HG03354 (cell line): Measurements from ENCODE around the gene TYW3.
"Not testable (repeated sequence)": the region's sequence is repeated elsewhere in the genome, so short reads cannot be mapped to it uniquely, and the experiment has no call there.

Experiments
- ATAC-seq: cut with Tn5 transposase; IDR thresholded peaks from one replicate; pipeline ENCODE4 v1.9.1; 2021; ENCODE audit warnings: mild to moderate bottlenecking; ENCODE audit not compliant: unreplicated experiment, poor library complexity, severe bottlenecking

Gene TYW3

DNA sequence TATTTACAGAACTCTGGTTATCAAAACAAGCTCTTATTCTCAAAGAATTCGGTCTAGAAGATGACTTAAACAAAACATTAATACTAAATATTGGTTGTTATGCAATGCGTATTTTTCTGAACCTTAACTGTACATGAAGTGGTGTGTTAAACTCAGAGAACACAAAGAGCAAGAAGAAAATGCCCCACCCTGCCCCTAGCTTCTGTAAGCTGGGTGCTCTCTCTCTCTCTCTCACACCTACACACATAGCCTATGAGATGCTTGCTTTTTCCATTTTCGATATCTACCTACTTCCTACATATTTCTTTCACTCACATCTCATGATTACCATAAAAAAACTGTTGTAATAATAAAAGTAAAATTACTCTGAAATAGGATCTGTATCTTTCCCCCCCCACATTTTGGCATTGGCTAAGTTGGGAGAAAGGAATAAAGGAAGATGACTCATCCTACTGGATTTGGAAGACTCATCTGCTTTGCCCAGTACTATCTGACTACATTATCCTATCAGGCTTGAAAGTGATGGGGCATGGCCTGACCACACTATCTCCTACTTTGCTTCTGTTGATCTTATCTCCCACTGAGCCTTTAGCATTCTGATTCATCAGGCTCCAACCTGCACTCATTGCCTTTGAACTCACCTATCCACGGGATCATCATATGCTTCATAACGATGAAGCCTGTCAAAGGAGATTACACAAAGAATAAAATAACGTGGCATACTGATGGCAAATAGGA lies 3.0 kb upstream of the TYW3 start:
- ATAC-seq, result no peak

DNA sequence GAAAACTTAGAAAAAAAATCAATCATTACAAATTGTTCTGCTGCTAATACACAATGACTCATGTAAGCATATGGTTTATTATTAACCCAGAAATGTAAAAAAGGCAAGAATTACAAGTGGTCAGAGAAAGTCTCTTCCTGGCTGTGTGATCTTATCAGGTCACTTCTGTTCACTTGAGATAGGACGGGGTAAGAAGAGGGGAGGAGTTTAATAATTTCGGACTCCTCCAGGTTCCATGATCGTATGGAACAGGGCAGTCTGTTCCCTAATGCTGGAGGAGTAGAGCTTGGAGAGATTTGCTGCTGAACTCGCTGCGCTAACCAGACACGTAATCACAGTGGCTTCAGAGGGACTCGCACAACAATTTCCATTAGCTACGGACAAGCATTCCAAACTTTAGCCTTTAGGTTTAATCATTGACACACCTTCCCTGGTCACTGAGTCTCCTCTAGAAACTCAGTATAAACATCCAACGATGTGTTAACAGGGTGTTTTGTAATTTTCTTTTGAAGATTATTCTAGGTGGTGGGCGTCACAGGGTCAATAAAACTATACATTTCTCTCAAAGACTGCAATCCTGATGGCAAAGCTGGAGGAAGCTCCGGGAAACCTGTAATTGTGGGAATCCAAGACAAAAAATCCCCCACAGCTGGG lies 1.4 kb upstream of the TYW3 start:
- ATAC-seq, result peak; percentile 40

DNA sequence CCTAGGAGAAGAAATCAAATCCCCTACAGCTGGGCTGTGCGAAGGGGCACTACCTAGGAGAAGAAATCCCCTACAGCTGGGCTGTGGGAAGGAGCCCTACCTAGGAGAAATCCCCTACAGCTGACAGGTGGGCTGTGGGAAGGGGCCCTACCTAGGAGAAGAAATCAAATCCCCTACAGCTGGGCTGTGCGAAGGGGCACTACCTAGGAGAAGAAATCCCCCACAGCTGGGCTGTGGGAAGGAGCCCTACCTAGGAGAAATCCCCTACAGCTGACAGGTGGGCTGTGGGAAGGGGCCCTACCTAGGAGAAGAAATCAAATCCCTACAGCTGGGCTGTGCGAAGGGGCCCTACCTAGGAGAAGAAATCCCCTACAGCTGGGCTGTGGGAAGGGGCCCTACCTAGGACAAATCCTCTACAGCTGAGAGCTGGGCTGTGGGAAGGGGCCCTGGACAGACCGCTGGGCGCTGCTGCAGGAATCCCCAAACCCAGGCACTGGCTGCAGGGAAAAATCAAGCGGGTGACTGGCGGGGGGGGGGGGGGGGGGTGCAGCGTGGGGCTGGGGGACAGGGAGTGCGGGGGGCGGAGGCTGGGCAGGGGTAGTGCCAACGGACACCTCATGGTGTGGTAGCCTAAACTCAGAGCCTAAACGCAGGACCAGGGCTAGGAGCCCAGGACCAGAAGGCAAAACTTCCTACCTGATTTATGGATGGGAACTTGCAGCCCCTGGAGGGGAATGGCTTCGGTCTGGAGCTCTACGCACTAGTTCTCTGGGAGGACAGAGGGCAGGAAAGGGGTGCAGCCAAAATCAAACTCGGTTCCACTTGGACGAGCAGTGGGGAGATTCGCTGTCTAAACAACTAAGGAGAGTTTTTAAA lies 643 bp upstream of the TYW3 start:
- ATAC-seq, result peak; percentile 7

DNA sequence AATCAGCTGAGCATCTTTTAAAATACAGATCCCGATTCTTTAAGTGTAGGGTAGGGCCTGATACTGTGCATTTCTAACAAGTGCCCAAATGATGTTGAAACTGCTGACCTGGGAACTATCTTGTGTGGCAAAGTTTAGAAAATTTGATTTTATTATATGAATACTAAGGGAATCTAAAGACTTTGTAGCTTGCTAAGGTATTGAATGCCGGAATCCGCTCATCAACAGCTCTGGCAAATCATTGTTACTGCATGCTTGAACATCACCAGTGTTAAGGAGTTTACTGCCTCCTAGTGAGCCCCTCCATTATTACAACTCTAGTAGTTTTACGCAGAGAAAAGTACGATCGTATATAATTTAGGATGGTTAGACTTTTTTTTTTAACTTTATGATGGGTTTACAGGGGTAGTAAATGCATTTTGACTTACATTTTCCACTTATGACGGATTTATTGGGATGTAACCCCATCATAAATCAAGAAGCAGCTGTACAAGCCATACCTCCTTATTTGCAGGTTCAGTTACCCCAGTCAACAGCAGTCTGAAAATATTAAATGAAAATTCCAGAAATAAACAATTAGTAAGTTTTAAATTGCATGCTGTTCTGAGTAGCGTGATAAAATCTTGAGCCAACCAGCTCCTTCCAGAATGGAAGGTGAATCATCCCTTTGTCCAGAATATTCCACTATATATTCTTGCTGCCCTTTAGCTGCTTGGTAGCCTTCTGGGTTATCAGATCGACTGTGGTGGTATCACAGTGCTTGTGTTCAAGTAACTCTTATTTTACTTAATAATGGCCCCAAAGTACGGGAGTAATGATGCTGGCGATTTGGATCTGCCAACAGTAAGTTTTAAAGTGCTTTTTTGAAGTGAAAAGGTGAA lies 892 bp downstream of the TYW3 start:
- peak; percentile 60 for ATAC-seq

DNA sequence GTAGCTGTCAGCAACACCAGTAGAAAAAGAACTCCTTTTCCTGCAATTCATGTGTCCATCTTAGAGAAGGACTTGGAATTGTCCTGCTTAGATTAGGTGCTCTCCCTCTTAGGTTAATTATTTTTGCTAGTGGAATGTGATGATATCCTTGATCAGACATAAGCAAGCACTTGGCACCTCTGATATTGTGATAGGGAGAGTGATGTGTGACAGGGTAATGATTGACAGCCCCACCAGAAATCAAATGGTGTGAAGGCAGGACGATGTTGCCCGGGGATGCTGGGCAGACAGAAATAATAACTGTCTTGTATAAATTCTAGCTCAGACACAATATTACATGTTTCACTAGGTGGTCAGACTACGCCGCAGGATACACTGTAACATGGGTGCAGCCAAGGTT lies 4.4 kb downstream of the TYW3 start:
- ATAC-seq, result no peak

DNA sequence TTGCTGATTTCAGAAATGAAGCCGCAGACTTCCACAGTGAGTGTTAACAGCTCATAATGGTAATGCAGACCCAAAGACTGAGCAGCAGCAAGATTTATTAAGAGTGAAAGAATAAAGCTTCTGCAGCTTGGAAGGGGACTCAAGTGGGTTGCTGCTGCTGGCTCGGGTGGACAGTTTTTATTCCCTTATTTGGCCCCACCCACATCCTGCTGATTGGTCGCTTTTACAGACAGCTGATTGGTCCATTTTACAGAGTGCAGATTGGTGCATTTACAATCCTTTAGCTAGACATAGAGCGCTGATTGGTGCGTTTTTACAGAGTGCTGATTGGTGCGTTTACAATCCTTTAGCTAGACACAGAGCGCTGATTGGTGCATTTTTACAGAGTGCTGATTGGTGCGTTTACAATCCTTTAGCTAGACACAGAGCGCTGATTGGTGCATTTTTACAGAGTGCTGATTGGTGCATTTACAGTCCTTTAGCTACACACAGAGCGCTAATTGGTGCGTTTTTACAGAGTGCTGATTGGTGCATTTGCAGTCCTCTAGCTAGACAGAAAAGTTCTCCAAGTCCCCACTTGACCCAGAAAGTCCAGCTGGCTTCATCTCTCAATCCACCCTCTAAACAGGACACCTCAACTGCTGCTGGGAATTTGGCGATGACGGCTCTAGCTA lies 7.5 kb downstream of the TYW3 start:
- ATAC-seq, result not testable (repeated sequence)

DNA sequence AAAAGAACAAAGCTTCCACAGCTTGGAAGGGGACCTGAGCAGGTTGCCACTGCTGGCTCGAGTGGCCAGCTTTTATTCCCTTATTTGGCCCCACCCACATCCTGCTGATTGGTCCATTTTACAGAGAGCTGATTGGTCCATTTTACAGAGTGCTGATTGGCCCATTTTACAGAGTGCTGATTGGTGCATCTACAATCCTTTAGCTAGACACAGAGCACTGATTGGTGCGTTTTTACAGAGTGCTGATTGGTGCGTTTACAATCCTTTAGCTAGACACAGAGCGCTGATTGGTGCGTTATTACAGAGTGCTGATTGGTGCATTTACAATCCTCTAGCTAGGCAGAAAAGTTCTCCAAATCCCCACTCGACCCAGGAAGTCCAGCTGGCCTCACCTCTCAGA lies 12.3 kb downstream of the TYW3 start:
- ATAC-seq, result not testable (repeated sequence)

DNA sequence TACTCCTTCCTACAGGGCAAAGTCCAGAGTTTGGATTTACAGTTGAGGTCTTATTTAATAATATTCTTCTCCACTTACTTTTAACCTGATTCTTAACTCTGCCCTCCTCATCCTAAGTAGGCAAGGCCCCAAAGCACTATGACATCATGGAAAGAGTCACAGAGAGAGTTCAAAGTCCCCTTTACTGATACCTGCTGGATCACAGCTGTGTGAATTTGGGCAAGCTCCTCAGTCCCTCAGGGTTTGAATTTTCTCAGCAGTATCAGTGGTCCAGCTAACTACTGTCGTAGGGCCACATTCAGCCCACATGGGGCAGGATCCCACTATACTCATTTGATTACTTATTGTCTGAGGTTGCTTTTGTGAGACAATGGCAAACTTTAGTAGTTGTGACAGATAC lies 16.0 kb downstream of the TYW3 start:
- ATAC-seq, result peak; percentile 73

DNA sequence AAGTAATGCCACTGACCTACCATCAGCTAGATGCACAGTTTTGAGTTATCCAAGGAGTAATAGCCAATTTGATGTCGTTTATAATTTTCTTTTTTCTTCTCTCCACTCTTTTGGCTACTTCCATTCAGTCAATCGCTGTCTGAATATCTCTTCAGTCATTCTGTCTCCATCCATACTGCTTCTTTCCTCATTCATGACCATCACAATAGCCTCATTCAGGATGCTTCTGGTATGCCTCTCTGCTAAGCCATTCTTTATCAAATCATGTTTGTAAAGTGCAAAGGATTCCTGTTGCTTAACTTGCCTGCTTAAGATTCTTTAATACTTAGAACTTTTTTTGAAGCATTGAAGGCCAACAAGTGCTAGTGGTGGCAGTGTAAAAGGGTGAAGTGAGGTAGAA lies 20.2 kb downstream of the TYW3 start:
- ATAC-seq, result no peak

DNA sequence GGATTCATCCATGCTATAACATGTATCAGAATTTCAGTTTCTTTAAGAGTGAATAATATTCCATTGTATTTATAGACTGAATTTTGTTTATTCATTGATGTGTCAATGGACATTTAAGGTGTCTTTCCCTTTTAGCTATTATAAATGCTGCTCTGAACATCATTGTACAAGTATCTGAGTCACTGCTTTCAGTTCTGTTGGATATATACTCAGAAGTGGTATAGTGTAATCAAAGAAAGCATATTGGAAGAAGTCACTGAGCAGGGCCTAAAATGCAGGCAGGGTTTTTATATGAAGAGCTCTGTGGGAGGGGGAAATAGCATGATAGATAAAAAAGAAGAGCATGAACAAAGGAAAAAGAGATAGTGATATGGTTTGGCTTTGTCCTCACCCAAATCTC lies 22.5 kb downstream of the TYW3 start:
- ATAC-seq, result no peak

DNA sequence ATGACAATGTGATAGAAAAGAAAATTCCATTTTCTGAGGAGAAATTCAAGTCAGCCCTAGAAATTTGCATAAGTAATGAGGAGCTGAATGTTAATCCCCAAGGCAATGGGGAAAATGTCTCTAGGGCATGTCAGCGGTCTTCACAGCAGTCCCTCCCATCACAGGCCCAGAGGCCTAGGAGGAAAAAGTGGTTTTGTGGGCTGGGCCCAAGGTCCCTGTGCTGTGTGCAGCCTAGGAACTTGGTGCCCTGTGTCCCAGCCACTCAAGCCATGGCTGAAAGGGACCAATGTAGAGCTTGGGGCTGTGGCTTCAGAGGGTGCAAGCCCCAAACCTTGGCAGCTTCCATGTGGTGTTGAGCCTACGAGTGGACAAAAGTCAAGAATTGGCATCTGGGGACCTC lies 23.7 kb downstream of the TYW3 start:
- ATAC-seq, result not testable (repeated sequence)

DNA sequence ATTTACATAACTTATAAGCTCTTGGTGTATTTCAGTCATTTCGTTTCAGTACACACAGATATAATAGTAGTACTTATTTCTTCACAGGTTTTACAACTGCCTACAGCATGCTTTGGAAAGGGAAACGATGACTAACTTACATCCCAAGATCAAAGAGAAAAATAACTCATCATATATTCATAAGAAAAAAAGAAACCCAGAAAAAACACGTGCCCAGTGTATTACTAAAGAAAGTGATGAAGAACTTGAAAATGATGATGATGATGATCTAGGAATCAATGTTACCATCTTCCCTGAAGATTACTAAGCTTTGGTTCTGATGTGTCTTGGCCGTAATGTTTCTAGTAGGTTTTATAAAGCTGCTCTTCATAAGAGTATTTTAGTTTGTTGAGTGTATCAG lies 30.9 kb downstream of the TYW3 start:
- ATAC-seq, result no peak

DNA sequence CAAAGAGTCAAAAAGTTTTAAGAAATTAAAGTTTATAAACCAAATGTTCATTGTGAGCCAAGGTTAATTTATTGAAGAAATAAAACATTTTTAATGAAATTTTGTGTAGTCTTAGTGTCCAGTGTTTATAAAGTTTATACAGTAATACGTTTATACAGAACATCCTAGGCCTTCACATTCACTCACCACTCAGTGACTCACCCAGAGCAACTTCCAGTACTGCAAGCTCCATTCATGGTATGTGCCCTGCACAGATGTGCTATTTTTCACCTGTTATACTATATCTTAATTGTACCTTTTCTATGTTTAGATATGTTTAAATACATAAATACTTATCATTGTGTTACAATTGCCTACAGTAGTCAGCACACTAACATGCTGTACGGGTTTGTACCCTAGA lies 33.6 kb downstream of the TYW3 start:
- no peak for ATAC-seq

DNA sequence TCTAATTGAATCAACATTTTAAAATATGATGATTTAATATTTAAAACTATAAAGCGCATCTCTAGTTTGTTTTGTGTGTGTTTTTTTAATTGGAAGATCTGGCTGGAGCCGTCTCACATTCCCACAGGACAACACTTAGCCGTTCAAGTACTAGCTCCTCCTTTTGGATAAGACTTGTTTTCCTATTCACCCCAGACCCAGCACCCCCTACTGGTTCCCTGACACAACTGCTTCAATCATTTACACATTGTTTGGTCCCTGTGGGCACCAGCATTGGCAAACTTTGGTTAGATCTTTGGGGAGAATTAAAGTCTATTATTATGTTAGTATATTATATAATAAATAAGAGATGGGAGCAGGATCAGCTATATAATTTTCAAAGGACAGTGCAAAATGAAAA lies 34.5 kb downstream of the TYW3 start:
- peak; percentile 66 for ATAC-seq

DNA sequence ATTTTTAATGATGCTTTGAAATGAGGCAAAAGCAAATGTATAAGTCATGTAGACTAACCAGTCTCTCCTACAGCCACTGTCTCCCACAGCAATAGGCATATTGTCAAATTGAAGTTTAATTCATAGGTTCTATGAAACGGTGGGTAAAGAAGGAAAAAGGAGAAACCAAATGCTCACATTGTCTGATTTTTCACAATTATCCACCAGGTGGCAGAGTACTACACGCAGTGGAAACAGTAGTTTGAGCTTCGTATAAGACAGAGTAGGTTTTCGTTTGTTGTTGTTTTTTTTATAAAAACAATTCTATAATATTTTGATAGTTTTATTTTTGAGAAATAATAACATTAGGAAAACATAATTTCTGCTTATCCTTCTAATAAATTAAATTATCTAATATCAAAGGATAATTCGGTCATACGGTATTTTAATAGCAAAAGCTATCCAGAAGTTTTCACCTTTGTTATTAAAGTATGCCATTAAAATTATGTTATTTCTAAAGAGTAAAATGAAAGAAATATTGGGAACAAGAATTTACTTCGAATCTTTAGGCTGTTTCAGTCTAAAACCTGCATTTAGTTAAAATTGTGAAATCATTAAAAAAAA lies 39.1 kb downstream of the TYW3 start:
- peak; percentile 77 for ATAC-seq

DNA sequence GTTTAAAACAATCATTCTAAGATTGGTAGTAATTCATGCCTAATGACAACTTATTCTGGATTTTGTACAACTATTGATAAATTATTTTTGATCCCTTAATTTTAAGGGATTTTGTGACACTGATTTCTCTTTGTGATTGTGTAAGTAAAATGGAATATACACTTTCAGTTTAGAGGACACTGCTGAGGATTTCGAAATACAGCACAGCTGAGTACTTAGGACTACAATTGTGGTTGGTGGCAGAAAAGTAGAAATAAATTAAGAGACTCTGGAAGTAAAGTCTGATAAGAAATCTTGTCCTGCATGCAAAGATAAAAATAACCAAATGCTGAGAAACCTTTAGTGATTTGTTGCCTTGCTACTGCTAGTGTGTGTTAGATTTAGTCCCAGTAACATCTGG lies 40.0 kb downstream of the TYW3 start:
- ATAC-seq, result no peak

DNA sequence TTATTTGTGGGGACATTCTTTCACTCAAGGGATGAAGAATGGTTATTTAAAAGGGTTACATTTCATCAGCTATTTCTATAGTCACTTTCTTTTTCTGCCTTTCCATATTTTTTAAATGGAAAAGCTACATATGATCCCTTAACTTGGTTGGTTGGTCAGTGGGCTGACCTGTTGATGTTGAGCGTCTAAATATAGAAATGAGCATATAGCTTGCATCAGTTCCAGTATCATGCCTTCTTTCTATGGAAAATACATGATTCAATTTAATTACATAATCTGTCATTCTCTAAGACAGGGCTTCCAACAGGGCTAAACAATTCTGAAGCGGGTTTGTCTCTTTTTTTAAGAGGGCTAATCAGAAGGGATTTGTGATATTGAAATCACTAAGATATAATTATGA lies 40.6 kb downstream of the TYW3 start:
- no peak for ATAC-seq

DNA sequence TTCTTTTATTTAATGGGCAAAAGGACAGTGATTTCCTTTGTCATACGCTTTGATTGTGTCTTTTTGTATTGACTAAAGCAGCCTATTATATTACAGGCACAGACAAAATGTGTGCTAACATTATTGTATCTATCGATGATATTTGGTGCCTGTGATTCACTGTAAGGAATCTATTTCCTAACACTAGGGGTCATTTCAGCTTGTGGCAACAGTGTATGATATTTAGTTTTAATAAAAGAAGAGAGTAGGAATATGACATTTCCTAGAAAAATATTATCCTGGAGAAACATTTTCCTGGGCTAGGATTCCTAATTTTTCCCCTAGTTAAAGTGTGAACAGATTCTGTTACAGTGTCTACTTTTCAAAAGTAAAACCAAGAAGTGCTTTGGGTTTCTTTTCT lies 42.8 kb downstream of the TYW3 start:
- no peak for ATAC-seq

DNA sequence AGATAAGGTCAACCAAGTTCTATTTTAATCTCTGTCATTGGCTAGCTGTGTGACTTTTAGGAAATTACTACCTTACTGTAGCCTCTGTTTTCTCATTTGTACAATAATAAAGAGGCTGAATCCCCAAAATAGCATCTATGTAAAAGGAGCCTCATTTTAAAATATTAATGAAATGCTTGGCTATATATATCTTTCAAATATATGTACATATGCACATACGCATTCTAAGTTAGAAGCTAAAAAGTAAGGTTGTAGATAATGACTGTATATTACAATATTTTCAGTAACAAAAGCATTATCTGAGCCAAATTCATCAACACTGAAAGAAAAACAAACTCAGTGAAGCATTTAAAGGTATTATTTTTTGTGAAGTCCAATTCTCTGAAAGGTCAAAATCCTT lies 44.6 kb downstream of the TYW3 start:
- no peak for ATAC-seq
